Putamen (tissue), 1 donor: ENCODE measurements around the gene SPNS2.
A peak's percentile ranks its signal among the peaks of the same experiment; 100 is the strongest.

Experiments used
- DNase-seq: peaks from one replicate; pipeline ENCODE4 v3.0.0-alpha.2; 2016; ENCODE audit warnings: low spot score

Gene SPNS2, protein sequence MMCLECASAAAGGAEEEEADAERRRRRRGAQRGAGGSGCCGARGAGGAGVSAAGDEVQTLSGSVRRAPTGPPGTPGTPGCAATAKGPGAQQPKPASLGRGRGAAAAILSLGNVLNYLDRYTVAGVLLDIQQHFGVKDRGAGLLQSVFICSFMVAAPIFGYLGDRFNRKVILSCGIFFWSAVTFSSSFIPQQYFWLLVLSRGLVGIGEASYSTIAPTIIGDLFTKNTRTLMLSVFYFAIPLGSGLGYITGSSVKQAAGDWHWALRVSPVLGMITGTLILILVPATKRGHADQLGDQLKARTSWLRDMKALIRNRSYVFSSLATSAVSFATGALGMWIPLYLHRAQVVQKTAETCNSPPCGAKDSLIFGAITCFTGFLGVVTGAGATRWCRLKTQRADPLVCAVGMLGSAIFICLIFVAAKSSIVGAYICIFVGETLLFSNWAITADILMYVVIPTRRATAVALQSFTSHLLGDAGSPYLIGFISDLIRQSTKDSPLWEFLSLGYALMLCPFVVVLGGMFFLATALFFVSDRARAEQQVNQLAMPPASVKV

DNA sequence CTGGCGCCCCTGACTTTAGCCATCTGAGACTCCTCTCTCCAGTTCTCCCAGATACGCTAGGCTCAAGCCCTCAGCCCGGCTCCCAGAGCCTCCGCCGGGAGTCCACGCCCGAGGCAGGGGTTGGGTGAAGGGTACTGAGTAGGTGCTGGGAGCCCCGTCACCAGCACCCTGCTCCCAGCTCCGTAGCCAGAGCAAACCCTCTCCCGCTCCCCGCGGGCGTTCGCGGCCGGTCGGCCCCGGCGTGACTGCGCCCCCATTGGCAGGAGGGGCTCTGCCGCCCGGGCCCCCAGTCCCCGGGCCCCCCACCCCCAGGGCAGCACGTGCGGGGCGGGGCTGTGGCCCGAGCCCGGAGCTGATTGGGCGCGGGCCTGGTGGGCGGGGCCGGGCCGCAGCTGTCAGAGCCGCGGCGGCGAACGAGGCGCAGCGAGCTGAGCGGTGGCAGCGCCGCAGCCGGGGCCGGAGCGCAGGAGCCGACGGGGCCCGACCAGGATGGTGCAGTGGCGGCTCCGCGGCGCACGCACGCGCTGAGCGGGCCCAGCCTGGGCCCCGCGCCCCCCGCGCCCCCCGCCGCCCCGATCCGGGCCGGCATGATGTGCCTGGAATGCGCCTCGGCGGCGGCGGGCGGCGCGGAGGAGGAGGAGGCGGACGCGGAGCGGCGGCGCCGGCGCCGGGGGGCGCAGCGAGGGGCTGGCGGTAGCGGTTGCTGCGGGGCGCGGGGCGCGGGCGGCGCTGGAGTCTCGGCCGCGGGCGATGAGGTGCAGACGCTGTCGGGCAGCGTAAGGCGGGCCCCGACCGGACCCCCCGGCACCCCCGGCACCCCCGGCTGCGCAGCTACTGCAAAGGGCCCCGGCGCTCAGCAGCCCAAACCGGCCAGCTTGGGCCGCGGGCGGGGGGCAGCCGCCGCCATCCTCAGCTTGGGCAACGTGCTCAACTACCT is at the start of gene SPNS2:
SPNS2 (plus strand) TSS at position 421 of the 937 bp plus-strand sequence; CDS start at position 588, 167 bp downstream.
- DNase-seq = peak; percentile 87

DNA sequence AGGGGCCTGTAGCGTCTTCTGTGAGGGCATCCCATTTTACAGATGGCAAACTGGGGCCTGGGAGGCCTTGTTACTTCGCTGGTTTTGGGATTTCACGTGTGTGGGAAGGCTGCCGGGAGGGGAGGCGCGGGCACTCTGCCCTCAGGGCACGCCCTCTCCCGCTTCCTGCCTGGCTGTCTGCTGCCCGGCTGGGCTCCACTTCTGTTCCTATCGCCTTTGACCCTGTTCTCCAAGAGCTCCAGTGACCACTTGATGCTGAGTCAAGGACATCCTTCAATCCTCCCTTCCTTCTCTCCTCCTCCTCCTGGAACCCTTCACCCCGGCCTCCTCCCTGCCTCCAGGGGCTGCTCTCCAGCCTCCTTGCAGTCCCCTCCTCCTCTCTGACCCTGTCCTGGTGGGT is 48.9 kb upstream of the SPNS2 start:
- DNase-seq = no peak

DNA sequence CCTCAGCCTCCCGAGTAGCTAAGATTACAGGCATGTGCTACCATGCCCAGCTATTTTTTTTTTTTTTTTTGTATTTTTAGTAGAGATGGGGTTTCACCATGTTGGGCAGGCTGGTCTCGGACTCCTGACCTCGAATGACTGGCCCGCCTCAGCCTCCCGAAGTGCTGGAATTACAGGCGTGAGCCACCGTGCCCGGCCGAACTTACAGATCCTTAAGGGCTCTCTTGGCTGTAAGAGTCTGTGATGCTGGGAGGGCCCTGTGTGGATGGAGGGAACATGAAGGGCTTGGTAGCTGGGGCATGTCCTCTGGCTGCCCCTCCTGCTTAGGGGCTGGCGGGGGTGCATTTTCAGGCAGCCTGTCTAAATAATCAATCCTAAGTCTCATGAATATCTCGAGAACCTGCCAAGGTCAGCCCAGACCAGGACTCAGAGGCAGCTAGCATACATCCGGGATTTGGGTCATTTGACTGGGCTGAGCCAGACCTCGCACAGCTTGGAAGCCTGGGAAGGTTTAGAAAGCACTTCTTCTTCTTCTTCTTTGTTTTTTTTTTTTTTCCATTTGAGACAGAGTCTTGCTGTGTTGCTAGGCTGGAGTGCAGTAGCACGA is 47.9 kb upstream of the SPNS2 start:
- DNase-seq = no peak

DNA sequence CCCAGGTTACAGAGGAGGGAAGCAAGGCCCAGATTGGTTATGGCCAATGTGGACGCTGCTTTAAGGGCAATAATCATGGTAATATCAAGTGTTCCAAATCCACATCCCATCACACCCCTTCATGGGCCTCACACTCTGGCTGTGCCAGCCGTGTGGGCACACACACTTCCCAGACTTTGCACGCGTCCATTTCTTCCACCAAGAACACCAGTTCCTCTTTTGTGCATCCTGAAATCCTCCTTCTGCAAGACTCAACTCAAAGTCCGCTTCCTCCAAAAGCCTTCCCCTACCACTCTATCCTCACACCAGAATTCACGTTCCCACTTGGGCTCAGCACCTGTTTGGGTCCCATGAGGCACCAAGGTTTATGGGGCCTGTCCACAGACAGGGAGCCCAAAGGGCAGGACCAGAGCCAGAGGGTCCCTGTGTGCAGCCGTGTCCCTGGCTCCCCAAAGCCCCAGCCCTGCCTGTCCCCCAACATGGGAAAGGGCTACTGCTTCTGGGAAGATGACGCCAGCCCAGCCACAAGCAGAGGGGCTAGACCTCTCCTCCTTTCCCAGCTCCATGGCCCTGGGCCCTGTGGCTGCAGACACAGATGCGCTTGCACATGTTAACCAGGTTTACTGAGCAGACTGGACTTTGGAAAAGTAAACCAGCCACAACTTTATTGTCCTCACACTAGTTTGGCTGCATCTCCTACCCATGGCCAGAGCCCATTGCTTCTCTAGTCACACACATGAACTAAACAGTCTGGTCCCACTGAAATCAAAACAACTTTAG is 44.7 kb upstream of the SPNS2 start:
- no peak for DNase-seq

DNA sequence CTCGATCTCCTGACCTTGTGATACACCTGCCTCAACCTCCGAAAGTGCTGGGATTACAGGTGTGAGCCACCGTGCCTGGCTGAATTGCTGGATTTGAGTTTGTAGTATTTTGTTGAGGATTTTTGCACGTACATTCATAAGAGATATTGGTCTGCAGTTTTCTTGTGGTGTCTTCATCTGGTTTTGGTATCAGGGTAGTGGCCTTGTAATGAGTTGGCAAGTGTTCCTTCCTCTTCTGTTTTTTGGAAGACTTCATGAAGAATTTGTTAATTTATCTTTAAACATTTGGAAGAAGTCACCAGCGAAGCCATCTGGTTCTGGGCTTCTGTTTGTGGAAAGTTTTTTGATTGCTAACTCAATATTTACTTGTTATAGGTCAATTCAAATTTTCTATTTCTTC is 38.0 kb upstream of the SPNS2 start:
- no peak for DNase-seq

DNA sequence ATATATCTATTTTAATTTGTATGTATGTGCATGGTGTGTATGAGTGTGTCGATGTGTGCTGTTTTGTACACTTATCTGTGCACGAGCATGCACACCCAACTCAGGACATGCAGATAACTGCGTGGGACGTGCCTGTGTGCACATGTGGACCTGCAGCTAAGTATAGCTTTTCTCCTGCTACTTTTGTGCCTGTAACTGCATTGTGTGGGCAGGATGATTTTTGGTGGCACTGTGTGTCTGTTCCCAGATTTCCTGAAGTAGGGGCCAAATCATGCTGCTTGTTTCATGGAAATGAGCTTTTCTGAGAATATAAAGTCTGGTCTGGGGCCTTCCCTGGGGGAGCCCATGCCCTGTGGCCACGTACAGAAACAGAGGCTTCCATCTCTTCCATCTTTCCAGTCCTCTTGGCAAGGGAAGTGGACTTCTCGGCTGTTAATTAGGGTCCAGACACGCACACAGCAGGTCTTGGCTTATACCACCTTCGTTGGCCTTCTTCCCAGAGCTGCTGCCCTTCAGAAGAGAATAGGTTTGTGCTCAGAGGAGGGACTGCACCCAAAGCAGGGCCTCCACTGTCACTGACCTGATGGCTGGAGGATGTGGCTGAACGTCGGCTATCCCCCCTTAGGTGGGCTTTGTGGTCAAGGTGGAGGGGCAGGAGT is 34.7 kb upstream of the SPNS2 start:
- peak; percentile 62 for DNase-seq

DNA sequence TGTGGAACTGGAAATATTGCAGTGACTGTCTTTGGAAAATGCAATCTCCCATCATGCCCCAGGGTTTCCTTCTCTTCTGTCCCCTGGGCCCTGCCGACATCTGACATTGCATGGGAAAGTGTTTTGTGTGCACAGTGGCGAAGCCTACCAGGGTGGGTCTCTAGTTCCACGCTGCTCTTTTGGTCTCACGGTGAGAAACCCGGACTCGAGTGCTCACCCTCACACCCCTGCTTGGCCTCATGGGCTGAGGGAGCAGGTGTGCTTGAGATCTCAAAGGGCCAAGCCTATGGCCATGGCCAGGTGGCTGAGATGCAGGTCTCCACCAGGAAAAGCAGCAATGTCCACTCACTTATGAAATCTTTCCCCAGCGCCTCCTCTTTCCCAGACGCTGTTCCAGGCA is 32.9 kb upstream of the SPNS2 start:
- DNase-seq = no peak

DNA sequence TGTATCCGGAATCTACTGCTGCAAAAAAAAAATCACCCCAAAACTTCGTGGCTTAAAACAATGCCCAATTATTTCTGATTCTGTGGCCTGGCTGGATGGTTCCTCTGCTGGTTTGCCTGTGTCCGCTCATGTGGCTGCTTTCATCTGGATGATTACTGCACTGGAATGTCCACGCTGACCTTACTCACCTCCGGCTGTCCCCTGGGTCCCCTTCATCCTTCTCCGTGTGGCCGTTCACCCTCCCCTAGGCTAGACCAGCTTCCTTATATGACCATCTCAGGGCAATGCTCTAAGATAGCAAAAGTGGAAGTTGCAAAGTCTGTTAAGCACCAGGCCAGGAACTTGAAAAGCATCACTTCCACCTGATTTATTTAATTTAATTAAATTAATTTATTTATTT is 31.4 kb upstream of the SPNS2 start:
- no peak for DNase-seq

DNA sequence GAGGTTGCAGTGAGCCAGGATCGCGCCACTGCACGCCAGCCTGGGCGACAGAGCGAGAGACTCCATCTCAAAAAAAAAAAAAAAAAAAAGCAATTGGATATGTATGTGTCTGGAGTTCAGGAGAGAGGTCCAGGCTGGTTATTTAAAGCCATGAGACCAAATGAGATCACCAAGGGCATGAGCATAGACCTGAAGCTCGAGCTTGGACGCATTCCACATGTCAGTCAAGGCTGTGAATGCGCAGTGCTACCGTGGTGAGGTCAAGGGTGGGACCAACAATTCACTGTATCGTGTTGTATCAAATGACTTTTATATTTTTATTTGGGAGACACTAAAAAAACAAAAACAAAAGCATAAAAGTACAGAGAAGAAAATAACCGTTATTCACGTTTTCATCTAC is 29.1 kb upstream of the SPNS2 start:
- no peak for DNase-seq

DNA sequence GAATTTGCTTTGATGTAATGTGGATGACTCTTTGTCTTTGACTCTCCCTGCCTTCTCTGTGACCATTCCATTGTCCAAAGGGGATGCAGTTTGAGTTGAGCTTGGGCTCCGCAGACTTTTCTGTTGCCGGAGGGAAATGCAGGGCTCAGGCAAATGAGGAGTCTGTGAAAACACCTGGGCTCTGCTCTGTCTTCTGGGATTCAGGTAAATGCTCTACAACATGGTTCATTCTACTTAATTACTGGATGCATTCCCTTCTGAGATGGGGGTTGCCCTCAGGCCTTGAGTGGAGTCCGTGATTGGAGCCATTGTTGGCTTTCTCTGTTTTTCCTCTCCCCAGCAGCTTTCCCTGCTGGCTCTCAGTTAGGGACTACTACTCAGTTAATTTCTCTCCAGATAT is 26.4 kb upstream of the SPNS2 start:
- DNase-seq = no peak

DNA sequence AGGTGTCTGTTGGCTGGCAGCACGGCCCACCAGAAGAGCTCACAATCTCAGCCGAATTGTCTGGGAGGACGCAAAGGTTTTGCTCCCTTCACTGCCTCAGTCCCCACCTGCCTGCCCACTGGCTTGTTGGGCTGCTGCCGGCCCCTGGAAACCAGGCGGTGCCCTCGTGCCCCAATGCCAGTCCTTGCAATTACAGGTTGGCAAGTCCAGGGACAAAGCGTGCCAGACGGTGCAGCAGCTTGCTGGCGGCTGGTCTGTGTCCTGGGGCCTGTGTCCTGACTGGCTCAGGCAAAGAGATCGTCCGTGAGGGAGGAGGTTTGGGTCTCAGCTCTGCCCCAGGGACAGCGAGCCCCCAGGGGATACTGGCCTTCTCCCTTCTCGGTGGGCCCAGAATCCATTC is 24.6 kb upstream of the SPNS2 start:
- no peak for DNase-seq

DNA sequence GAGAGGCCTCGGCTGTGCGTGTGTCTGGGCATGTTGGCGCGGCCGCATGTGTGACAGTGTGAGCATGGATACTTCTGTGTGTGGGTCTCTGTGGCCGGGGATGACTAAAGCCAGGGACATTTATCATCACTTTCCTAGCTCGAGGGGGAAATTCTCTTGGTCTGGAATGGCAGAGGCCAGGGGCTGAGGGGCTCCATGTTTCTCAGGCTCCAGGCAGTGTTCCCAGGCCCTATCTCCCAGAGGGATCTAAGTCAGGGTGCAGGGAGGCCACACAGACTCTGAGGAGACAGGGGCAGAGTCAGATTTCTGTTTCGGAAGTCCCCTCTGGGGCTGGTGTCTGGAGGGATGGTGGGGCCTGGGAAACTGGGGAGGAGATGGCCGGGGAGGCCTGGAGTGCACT is 23.7 kb upstream of the SPNS2 start:
- no peak for DNase-seq

DNA sequence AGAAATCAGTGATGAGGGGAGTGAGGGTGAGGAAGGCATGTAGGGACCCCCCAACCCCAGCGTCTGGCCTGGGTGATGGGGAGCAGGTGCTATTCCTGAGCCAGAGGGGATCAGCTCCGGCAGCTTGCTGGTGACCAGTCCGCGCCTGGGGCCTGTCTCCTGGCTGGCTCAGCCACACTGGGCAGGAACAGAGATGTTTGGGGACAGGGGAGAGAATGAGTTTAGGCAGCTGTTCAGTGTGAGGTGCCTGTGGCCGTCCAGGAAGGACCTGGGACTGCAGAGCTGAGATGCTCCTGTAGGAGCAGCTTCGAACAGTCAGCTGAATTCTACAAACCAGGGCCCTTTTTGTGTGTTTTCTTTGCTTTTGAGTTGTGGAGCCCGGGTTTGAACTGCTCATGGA is 23.2 kb upstream of the SPNS2 start:
- DNase-seq = no peak

DNA sequence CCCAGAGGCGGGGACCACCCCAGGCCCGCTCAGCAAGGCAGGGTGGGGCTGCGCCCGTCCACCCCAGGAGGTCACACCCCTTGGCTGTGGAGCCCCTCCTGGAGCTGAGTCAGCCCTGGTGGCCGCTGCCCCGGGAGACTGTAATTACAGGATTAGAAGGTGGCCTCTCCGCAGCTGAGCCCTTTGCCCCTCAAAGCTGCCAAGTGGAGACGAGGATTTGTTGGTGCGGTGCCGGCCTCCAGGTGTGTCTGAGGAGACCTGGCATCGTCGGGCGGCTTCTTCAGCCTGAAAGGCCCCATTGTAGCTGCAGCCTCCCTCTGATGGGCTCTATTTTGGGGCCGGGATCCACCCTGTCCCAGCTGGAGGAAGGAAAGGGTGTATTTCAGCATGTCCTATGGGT is 22.7 kb upstream of the SPNS2 start:
- no peak for DNase-seq

DNA sequence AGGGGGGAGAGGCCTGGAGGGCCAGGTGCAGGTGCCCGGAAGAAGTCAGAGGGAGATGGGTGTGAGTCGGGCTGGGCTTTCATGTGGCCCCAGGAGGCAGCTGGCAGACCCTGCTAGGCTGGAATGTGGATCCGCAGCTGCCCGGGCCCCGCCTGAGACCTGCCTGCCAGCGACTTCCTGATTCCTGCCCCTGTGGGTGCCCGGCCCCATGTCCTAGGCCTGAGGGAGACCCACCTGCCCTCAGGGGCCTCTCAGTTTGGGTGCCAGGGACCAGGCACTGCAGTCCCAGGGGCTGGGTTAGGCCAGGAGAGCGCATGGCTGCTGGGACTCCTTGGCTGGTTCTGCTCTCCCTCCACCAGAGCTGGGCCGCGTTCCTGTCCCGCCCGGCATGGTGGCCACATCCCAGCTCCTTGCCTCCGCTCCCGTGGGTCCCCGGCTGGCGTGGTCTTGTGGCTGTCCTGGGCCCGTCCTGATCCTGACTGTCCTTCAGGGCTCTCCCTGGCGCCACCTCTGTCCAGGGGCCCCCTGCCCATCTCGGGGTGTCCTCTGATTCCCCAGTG is 22.1 kb upstream of the SPNS2 start:
- no peak for DNase-seq

DNA sequence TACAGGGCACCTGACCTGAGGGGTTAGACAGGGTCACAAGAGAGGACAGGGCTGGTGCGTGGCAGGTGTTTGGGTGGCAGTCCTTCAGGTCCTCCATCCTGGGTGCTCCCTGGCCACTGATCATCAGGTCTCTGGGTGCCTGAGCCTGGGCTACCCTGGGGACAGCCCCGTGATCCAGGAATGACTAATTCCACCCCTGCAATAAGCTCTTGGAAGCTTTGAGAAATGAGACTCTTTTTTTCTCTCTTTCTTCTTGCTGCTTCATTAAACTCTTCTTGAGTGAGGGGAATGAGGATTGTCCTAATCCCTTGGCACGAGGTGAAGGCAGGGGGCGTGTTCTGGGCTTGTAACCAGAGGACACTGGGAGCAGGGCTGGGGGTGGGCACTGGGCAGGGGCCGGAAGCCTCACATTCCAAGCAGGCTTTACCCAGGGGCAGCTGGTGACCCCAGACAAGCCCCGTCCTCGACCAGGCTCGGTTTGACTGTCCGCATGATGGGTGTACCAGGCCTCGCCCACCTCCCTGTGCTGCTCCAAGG is 21.4 kb upstream of the SPNS2 start:
- DNase-seq = no peak

DNA sequence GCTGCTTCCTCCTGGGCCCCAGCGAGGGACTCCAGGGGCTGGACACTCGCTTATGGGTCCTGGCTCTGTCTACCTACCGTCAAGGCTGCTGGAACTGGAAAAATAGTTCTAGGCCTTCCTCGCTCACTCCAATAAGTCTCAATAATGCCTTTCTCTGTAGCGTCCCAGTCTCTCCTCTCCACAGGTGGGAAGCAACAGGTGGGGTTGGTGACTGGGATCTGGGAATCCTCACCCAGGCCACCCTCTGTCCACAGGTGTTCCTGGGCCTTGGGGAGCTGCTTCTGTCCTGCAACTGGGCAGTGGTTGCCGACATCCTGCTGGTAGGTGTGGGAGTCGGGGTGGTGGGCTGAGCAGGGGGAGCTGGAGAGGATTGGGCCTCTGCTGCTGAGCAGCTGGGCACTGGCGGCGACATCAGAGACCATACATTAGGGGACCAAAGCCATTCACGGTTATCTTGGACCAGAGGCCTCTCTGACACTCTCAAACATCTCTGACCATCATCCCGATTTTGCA is 20.3 kb upstream of the SPNS2 start:
- DNase-seq = no peak

DNA sequence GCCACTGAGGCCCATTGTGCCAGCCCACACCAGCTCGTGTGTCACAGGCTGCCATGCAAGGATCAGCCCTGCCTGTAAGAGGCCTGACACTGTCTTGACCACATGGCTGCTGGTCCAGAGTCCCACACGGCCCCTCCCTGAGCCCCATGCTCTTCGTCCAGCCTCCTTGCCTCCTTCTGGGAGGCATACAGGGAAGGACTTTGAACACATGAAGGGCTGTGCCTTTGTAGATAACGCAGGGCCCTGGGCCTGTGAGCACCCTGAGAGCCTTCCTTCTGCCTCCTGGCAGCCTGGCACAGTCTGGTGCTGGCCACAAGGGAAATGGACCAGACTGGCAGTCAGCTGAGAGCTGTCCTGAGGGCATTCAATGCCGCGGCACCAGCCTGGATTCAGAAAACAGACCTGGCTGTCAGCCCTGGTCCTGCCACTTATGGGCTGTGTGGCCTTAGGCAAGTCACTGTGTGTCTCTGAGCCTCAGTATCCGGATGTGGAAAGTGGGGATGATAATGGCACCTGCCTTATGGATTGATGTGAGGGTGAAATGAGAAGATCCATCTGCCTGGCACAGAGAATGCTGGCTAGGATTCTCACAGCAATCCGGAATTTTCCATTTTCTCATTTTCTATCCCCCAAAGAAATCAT is 19.2 kb upstream of the SPNS2 start:
- no peak for DNase-seq

DNA sequence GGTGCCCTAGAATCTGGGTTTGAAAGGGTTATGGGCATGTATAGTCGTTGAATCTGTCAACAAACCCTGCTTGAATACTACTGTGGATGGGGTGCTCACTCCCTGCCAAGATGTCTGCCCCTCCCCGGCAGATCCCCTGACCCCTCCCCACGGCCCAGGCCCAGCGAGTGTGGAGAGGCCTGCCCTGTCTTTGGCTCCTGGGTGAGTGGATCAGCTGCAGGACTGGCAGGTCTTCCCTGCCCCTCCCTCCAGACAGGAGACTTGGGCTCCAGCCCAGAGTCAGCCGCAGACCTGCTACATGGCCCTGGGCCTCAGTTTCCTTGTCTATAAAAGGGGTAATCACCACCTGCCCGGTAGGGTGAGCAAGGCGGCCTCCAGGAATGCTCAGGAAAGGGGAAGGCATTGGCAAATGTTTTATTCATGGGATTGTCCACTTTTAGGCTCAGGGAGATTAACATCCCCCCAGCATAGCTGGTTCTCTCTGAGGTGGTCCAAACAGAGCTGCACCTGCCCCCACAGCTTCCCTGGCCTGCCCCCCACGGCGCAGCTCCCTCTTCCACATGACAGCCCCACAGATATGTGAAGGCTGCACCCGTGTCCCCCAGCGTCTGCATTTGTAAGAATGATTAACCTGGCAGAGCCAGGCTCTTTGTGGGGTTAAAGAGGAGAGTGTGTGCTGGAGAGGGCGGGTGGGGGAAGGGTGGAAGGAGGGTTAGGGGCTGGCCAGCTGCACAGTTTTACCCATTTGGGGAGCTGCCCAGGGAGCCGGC is 18.5 kb upstream of the SPNS2 start:
- DNase-seq = no peak
